Fibroblast of upper back skin (primary cell): ENCODE measurements around the gene CELF1.

Experiments
- DNase-seq: peaks from one replicate; pipeline ENCODE4 v3.0.0-alpha.2; 2013

Gene CELF1

GRCh38 chr11:47507563-47508239 lies 45.2 kb downstream of the CELF1 start:
- DNase-seq = no peak

DNA sequence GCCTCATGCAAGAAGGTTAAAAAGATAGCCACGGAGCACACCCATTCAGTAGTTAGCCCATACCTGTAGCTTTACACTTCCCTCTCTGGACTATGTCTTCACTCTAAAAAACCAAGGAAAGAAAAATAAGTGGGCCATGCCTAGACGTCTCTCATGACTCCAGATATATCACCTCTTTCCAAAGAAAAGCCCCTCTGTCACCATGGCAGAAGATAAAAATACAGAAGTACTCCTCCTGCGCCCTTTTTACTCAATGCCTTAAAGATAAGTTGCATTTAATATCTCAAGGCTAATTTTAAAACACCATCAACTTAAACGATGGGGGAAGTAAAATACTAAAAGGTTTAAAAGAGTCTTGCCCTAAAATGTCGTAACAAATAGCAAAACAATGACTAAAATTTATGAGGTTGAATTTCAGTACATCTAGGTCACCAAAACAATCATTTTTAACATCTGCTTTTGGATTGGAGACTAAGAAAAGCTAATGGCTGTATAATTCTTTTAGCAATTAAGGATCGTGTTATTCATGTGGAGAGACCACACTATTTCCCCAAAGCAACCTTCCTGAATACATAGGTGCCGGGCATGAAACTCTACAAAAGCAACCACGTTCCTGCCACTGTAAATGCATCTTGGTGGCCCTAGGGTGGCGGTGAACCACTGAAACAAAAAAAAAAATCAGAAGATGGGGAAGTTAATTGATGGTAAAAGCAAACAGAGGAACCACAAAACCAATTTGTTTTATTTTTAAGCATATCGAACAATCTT lies 46.0 kb downstream of the CELF1 start:
- no peak for DNase-seq

GRCh38 chr11:47506373-47506772 lies 46.6 kb downstream of the CELF1 start:
- DNase-seq = no peak

DNA sequence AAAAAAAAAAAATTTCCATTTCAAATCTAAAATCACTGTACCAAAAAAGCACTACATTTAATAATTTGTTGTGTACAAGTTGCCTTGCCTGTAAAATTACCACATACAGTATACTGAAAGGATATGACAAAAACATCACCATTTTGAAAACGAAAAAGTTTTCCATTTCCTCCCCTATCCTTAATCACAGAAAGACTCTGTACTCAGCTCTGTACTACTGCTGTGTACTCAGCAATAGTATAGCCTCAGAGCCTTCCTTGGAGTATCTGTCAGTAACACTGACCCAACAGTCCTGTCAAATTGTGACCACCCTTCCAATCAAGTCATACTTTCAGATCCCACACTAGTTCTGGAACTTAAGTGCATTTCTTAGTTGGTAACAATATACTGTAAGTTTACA lies 48.0 kb downstream of the CELF1 start:
- no peak for DNase-seq

- no peak for DNase-seq
Measured at GRCh38 chr11:47503227-47503626, 49.7 kb downstream of the CELF1 start.

GRCh38 chr11:47502767-47503166 lies 50.2 kb downstream of the CELF1 start:
- no peak for DNase-seq

DNA sequence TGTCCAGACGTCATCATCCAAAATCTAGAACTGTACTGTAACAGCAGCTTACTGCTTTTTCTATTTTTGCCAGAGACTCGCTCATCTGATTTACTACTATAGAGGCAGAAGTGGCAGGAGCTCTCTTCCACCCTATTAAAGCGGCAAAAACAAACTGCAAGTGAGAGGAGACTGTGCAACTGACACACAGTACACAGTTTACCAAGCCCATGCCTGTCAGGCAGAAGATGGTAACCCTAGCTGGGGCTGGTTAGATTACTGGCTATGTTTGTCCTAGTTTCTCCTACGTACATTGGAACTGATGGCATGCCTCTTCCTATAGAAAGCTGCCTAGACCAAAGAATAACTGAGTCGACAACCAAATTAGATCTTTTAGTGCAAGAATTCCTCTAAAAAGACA lies 51.8 kb downstream of the CELF1 start:
- no peak for DNase-seq

DNA sequence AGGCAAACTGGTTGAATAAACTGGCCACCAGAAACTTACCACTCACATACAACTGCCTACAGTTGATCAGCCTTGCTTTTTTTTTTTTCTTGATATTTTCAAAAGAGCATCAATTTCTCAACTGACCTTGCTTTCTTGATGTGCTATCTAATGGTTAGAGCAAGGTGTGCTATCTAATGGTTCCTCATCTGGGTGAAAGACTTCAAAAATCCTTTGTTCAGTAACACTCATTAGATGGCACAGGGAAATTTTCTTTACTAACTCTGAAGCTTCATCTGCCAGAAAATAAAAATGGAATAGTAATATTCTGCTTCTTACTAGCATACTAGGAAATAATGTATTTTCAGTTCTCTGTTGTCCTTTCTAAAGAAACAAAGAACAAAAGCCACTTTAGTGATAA lies 52.8 kb downstream of the CELF1 start:
- no peak for DNase-seq

DNA sequence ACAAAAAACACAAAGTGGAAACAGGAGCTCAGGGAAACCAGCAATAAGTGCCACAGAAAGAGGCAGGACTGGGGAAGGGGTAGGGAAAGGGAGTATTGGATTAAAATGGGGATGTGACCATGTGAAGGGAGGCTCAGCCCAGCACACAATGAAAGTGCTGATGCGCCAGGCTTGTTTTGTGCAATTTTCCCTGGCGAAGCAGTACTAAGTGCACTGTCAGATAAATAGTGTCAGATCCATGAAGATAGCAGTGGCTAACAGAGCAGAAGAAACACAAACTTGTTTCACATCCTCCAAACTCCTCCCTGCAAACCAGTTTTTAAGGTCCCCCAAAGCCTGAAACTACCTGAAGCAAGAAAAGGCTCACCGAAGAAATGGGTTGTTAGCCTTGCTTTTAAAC lies 53.3 kb downstream of the CELF1 start:
- DNase-seq = no peak

GRCh38 chr11:47499161-47499560 lies 53.8 kb downstream of the CELF1 start:
- no peak for DNase-seq

GRCh38 chr11:47498584-47499152 lies 54.3 kb downstream of the CELF1 start:
- no peak for DNase-seq

- DNase-seq = no peak
Measured at GRCh38 chr11:47498149-47498548, 54.8 kb downstream of the CELF1 start.

- no peak for DNase-seq
Measured at GRCh38 chr11:47496808-47497207, 56.1 kb downstream of the CELF1 start.

DNA sequence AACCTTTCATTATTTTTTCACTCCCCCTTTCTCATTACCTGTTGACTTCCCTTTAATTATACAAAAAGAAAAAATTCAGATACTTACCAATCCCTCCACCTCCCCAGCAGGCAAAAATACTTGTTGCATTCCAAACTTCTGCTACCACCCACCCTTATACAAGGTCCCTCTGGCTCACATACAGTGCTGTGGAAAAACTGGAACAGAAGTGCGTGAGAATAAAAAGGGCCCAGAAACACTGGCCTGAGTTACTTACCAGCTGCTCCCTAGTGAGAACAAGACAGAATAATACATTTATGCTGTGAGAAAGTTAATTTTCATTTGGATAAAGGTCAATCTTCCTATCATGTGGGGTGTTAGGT lies 57.1 kb downstream of the CELF1 start:
- peak; percentile 37 for DNase-seq

DNA sequence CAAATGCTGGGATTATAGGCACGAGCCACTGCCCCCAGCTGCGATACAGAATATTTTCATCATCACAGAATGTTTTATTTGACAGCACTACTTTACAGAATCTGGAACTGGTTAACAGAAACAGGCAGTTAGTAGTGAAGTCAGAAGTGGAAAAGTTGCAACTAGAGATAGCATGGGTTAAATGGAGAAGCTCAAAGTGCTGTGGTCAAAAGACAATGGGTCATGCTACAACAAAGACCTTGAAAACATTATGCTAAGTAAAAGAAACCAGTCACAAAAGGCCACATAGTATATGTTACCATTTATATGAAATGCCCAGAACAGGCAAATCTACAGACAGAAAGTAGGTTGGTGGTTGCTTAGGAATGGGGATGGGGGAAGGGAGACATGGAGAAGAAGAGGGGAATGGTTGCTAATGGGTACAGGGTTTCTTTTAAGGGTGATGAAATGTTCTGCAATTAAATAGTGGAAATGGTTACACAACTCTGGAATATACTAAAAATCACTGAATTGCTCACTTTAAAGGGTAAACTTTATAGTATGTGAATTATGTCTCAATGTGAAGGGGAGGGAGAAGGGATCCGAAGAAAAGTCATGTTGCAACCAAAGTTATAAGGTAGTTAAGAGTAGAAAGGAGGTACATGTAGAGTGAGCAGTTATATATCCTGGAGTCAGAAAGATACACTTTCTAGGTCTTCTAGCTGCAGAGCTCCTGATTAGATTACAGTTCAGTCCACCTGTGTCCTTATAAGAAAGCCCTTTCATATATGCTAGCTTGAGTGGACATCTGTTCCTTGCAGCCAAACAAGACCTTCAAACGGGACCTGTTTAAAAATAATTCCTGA lies 57.7 kb downstream of the CELF1 start:
- DNase-seq = peak; percentile 93

- no peak for DNase-seq
Measured at GRCh38 chr11:47489395-47489755, 63.6 kb downstream of the CELF1 start.

DNA sequence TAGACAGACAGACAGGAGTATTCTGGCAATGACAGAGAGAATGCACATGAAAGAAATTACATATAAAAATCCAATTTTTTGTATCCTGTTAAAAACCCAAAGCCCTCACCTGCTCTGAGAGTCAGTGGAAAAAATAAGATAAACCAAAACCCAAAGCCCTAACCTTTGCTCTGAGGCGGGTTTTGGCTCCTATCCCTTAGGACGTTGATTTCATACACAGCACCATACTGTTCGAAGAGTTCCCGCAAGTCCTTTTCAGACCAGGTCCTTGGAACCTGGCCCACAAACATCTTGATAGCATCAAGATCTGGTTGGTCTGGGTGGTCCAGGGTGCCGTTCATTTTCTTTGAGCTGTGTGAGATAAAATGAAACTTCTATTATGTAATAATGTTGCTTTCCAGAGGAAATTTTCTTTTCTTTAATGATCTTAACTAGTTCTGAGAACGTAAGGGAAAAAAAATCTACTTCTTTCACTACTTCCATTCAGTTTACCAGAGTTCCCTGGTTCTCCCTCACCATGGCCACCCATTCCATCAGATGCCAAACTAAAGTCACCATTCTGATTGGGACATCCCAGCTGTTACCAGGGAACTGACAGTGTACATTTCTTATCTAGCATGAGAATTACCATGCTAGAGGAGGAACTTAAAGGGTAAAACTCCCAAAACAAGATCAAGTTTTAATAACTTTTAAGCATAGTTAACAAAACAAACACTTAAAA lies 64.1 kb downstream of the CELF1 start:
- no peak for DNase-seq

GRCh38 chr11:47488111-47488510 lies 64.8 kb downstream of the CELF1 start:
- no peak for DNase-seq

- DNase-seq = no peak
Measured at GRCh38 chr11:47487421-47487820, 65.5 kb downstream of the CELF1 start.

DNA sequence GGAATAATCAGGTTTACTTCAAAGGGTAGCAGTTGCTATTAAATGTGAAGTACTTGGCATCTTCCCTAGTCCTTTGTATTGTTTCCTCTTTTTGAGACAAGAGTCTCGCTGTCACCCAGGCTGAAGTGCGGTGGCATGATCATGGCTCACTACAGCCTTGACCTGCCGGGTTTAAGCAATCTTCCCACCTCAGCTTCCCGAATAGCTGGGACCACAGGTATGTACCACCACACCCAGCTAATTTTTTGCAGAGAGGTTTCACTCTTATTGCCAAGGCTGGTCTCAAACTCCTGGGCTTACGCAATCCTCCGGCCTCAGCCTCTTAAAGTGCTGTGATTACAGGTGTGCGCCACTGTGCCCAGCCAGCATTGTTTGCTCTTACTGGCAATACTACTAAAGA lies 67.8 kb downstream of the CELF1 start:
- DNase-seq = no peak

- DNase-seq = no peak
Measured at GRCh38 chr11:47483457-47483856, 69.5 kb downstream of the CELF1 start.

GRCh38 chr11:47480762-47481161 lies 72.2 kb downstream of the CELF1 start:
- DNase-seq = no peak
